ENCODE data around the gene ERFL. TPM values are rescaled to one million over a fixed set of nuclear protein-coding genes. Genes with fewer than 3 reads are reported as not detected.

Gene ERFL
- total RNA-seq, 1 experiment from 2014 or later, result 0.65 TPM

- DNase-seq, result no peak
- Histone ChIP-seq H4K20me1 (ENCODE audit: insufficient read depth) (peaks cover 46% of the 10 kb centered on the region), H3K27me3 (ENCODE audit: insufficient read depth, low read depth) (no peaks in the 10 kb centered on the region), H3K9me2 (ENCODE audit: insufficient read depth) (no peaks in the 10 kb centered on the region), H3K79me2 (ENCODE audit: low read depth) (no peaks in the 10 kb centered on the region), H3K4me1 (replicated peaks; ENCODE audit: insufficient read depth) (peaks cover 19% of the 10 kb centered on the region), H3K4me2 (no peak overlapping the region), H2AFZ (no peak overlapping the region), H3K4me3 (no peak overlapping the region), H3K36me3 (ENCODE audit: low read depth) (no peaks in the 10 kb centered on the region; the same call in 1 of the 2 replicates), H3F3A (ENCODE audit: insufficient read depth, low read depth) (peaks cover 15% of the 10 kb centered on the region; the same call in 1 of the 2 replicates), H3K27ac (no peak overlapping the region), H3K9me3 (ENCODE audit: insufficient read depth, low read depth) (no peaks in the 10 kb centered on the region)
- intact Hi-C loops (cut with micrococcal nuclease; ENCODE audit: unreplicated experiment), result no loop called here
- ChIA-PET CTCF (interaction anchor here (0.6 kb wide), 1 partner anchor 203 kb away, joined by 3 read pairs; no protein-coding TSS in a partner anchor), POLR2A (ENCODE audit: unreplicated experiment) (no interaction called here)
- TF ChIP-seq CTCF (conservative IDR thresholded peaks at IDR 0.05), result no peak
- TF ChIP-seq EZH2 (IDR thresholded peaks at IDR 0.05; ENCODE audit: low read depth), result no peak
- BruUV-seq (replicated peaks), result no TSS peak
Measured at GRCh38 chr19:41901707-41902360, 26.4 kb downstream of the ERFL start.

DNA sequence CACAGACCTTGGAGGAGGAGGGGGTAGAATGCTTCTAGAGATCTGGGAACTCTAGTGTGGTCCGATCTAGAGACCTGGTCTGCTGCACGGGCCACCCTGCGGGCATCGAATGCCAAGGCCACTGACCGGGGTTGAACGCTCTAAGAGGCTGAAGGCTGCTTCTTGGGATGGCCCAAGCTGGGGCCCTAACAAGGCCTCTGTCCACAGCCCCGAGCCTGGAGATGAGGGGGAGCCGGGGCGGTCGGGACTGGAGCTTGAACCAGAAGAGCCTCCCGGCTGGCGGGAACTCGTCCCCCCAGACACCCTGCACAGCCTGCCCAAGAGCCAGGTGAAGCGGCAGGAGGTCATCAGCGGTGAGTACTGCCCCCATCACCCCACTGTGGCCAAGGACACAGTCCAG is 30.0 kb downstream of the ERFL start:
- no peak overlapping the region for H3K27ac ChIP-seq
- POLR2A ChIA-PET (ENCODE audit: unreplicated experiment), result no interaction called here
- peaks cover 16% of the 10 kb centered on the region for H4K20me1 ChIP-seq (ENCODE audit: insufficient read depth)
- H3K4me2 ChIP-seq, result no peak overlapping the region
- peaks cover 2% of the 10 kb centered on the region; the same call in 1 of the 2 replicates for H3K4me1 ChIP-seq (replicated peaks; ENCODE audit: insufficient read depth)
- no peaks in the 10 kb centered on the region for H3K27me3 ChIP-seq (ENCODE audit: insufficient read depth, low read depth)
- H3K4me3 ChIP-seq, result no peak overlapping the region
- BruUV-seq (replicated peaks), result no TSS peak
- no peaks in the 10 kb centered on the region for H3K9me2 ChIP-seq (ENCODE audit: insufficient read depth)
- peaks cover 6% of the 10 kb centered on the region; the same call in 1 of the 2 replicates for H3K36me3 ChIP-seq (ENCODE audit: low read depth)
- CTCF ChIA-PET, result no interaction called here
- no peaks in the 10 kb centered on the region for H3K9me3 ChIP-seq (ENCODE audit: insufficient read depth, low read depth)
- intact Hi-C loops (cut with micrococcal nuclease; ENCODE audit: unreplicated experiment), result no loop called here
- no peak for DNase-seq
- H3F3A ChIP-seq (ENCODE audit: insufficient read depth, low read depth), result peaks cover 9% of the 10 kb centered on the region; the same call in 1 of the 2 replicates
- H3K79me2 ChIP-seq (ENCODE audit: low read depth), result no peaks in the 10 kb centered on the region
- H2AFZ ChIP-seq, result no peak overlapping the region
- TF ChIP-seq CTCF (conservative IDR thresholded peaks at IDR 0.05), result no peak
- TF ChIP-seq EZH2 (IDR thresholded peaks at IDR 0.05; ENCODE audit: low read depth), result no peak

DNA sequence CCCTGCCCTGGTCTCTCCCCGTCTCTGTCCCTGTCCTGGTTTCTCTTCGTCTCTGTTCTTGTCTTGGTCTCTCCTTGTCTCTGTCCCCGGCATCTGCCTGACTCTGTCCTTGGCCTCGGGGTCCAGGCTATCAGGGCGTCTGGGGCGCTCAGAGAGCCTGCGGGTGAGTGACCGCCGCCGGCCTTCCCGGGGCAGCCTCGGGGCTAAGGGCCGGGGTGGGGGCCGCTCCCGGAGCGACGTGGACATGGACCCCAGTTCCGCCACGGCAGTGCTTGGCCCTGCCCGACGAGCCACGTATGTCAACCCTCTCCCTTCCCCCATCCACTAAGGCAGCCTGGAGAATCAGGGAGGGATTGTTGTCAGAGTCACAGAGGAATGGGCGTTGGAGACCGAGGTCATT is 30.4 kb downstream of the ERFL start:
- no peak for DNase-seq
- H3K4me1 ChIP-seq (replicated peaks; ENCODE audit: insufficient read depth), result no peaks in the 10 kb centered on the region
- no peak overlapping the region for H2AFZ ChIP-seq
- H3K27ac ChIP-seq, result no peak overlapping the region
- H3K79me2 ChIP-seq (ENCODE audit: low read depth), result no peaks in the 10 kb centered on the region
- H3F3A ChIP-seq (ENCODE audit: insufficient read depth, low read depth), result peaks cover 9% of the 10 kb centered on the region; the same call in 1 of the 2 replicates
- H3K9me2 ChIP-seq (ENCODE audit: insufficient read depth), result no peaks in the 10 kb centered on the region
- no peak overlapping the region for H3K4me2 ChIP-seq
- intact Hi-C loops (cut with micrococcal nuclease; ENCODE audit: unreplicated experiment), result no loop called here
- ChIA-PET POLR2A (ENCODE audit: unreplicated experiment) (no interaction called here), CTCF (no interaction called here)
- H3K4me3 ChIP-seq, result no peak overlapping the region
- no peaks in the 10 kb centered on the region for H3K9me3 ChIP-seq (ENCODE audit: insufficient read depth, low read depth)
- TF ChIP-seq EZH2 (IDR thresholded peaks at IDR 0.05; ENCODE audit: low read depth), result no peak
- BruUV-seq (replicated peaks), result no TSS peak
- peaks cover 14% of the 10 kb centered on the region for H4K20me1 ChIP-seq (ENCODE audit: insufficient read depth)
- no peaks in the 10 kb centered on the region for H3K27me3 ChIP-seq (ENCODE audit: insufficient read depth, low read depth)
- peaks cover 6% of the 10 kb centered on the region; the same call in 1 of the 2 replicates for H3K36me3 ChIP-seq (ENCODE audit: low read depth)
